WTC11 (cell line): Measurements from ENCODE around the gene DNAJB2. TPM values are rescaled to one million over a fixed set of nuclear protein-coding genes. Genes with fewer than 3 reads are reported as not detected.
"Not testable (repeated sequence)": the region's sequence is repeated elsewhere in the genome, so short reads cannot be mapped to it uniquely, and the experiment has no call there.

Experiments
- ATAC-seq: fragments of 200-7000 bp; cut with Tn5 transposase; 2 replicates; pipeline ENCODE4 v1.10.0; 2021; ENCODE audit warnings: mild to moderate bottlenecking, moderate library complexity
- CTCF ChIA-PET: fragments of 300-600 bp; sonication (Branson Sonifier 250); formaldehyde crosslinking; loops from one replicate; lab custom pipeline; 2021; ENCODE audit warnings: antibody characterized with exemption; lab: Charles Lee
- POLR2A ChIA-PET: fragments of 350-600 bp; sonication (Branson Sonifier 250); formaldehyde crosslinking; loops from one replicate; lab custom pipeline; 2021; ENCODE audit warnings: antibody characterized with exemption; lab: Charles Lee
- DNase-seq: peaks from one replicate; pipeline ENCODE4 v3.0.0; 2021; ENCODE audit warnings: low spot score
- H3K27ac Mint-ChIP-seq: 2 replicates; pipeline ENCODE4 v1.8.0; 2021; ENCODE audit warnings: mixed read lengths
- H3K27me3 Mint-ChIP-seq: 2 replicates; pipeline ENCODE4 v1.8.0; 2021; ENCODE audit warnings: low read depth, mild to moderate bottlenecking, moderate library complexity, mixed read lengths
- H3K36me3 Mint-ChIP-seq: 2 replicates; pipeline ENCODE4 v1.8.0; 2021; ENCODE audit warnings: mixed read lengths
- H3K4me1 Mint-ChIP-seq: 2 replicates; pipeline ENCODE4 v1.8.0; 2022; ENCODE audit warnings: mixed read lengths
- H3K4me3 Mint-ChIP-seq: 2 replicates; pipeline ENCODE4 v1.8.0; 2021; ENCODE audit warnings: mild to moderate bottlenecking, moderate library complexity, mixed read lengths
- H3K9me3 Mint-ChIP-seq: 2 replicates; pipeline ENCODE4 v1.8.0; 2021; ENCODE audit warnings: mixed read lengths
- AR ChIP-seq: fragments of 250-450 bp; sonication (Bioruptor Pico); IDR thresholded peaks from 2 replicates; pipeline ENCODE4 v1.9.0; 2021; ENCODE audit warnings: mild to moderate bottlenecking
- ATF2 ChIP-seq: sonication (generic); formaldehyde crosslinking; IDR thresholded peaks from 2 replicates; pipeline ENCODE4 v1.8.1; 2022; ENCODE audit warnings: low read depth, missing genetic modification reagents, borderline replicate concordance
- FOXP4 ChIP-seq: sonication (generic); formaldehyde crosslinking; IDR thresholded peaks from 2 replicates; pipeline ENCODE4 v1.8.0; 2022; ENCODE audit warnings: mild to moderate bottlenecking, missing genetic modification reagents
- GTF2I ChIP-seq: fragments of 250-450 bp; sonication (Bioruptor Pico); conservative IDR thresholded peaks from 2 replicates; pipeline ENCODE4 v1.4.0; 2021; ENCODE audit warnings: mild to moderate bottlenecking
- SMAD4 ChIP-seq: sonication (generic); formaldehyde crosslinking; IDR thresholded peaks from 2 replicates; pipeline ENCODE4 v1.8.0; 2022; ENCODE audit warnings: mild to moderate bottlenecking, missing genetic modification reagents
- SP1 ChIP-seq: sonication (generic); formaldehyde crosslinking; conservative IDR thresholded peaks from 2 replicates; pipeline ENCODE4 v1.8.1; 2022; ENCODE audit warnings: missing genetic modification reagents
- TP53 ChIP-seq: sonication (generic); formaldehyde crosslinking; IDR thresholded peaks from 2 replicates; pipeline ENCODE4 v1.8.1; 2023; ENCODE audit warnings: mild to moderate bottlenecking, missing genetic modification reagents
- ZNF138 ChIP-seq: sonication (generic); formaldehyde crosslinking; conservative IDR thresholded peaks from 2 replicates; pipeline ENCODE4 v1.8.1; 2022; ENCODE audit warnings: mild to moderate bottlenecking, moderate library complexity, missing genetic modification reagents
- ZNF219 ChIP-seq: sonication (generic); formaldehyde crosslinking; IDR thresholded peaks from 2 replicates; pipeline ENCODE4 v1.8.0; 2023; ENCODE audit warnings: missing genetic modification reagents, mild to moderate bottlenecking, borderline replicate concordance
- ZNF263 ChIP-seq: sonication (generic); formaldehyde crosslinking; IDR thresholded peaks from 2 replicates; pipeline ENCODE4 v1.8.1; 2022; ENCODE audit warnings: low read depth, mild to moderate bottlenecking, moderate library complexity, missing genetic modification reagents
- ZNF416 ChIP-seq: fragments of 250-450 bp; sonication (Bioruptor Pico); IDR thresholded peaks from 2 replicates; pipeline ENCODE4 v1.9.0; 2021; ENCODE audit warnings: mild to moderate bottlenecking, inconsistent platforms
- ZNF423 ChIP-seq: fragments of 250-450 bp; sonication (Bioruptor Pico); IDR thresholded peaks from 2 replicates; pipeline ENCODE4 v2.1.2; 2022; ENCODE audit warnings: mild to moderate bottlenecking, moderate library complexity
- total RNA-seq: library from RNA; stranded (reverse); gene quantifications from 3 replicates; pipeline ENCODE4 v1.2.3, GENCODE V29; 2021
- TF ChIP-seq, protein P1 (sequence below): sonication (generic); formaldehyde crosslinking; IDR thresholded peaks from 2 replicates; pipeline ENCODE4 v1.8.1; 2023; ENCODE audit warnings: mild to moderate bottlenecking, missing genetic modification reagents, borderline replicate concordance
- TF ChIP-seq, protein P2 (sequence below): sonication (generic); formaldehyde crosslinking; IDR thresholded peaks from 2 replicates; pipeline ENCODE4 v1.8.0; 2023; ENCODE audit warnings: mild to moderate bottlenecking, missing genetic modification reagents

The DNAJB2 gene
- total RNA-seq, 1 experiment from 2014 or later, result 36.1 TPM

DNA sequence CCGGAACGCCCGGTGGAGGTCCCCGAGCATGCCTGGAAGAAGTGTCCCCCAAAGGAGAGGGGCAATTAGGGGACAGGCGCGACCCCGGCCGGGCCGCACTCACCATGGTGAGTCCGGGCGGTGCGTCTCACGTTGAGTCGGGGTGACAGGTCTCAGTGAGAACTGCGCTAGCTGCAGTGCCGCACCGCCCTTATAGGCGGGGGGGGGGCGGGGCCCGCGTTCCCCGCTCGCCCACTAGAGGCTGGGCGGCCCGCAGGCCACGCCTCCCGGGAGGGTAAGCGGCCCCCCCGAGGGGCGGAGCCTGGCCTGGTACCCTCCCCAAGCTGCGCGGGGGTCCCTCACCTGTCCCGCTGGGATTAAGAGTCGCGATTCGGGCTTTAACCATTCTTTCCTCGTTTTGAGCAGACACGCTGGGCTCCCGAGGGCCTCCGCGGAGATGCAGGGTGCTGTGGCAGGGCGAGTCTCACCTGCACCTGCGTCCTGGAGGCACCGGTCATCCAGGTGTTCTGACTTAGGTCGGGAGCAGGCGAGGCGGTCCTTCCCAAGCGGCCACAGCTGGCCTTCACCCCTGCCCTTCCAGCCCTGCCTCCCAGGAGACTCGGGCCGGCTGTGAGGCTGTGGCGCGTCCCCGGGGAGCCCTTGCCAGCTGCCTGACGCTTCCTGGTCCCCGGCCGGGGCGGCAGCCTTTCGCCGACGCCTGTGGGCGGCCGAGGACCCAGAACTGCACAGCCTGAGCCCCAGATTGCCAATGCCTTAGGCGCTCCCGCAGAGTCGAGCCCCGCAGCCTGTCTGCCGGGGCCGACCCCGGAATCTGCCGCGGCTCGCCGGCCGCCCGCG is 25.2 kb upstream of the DNAJB2 start, which contains the start of gene TUBA4A:
TSS of gene TUBA4A (minus strand) at position 166 of the 837 bp plus-strand sequence. CDS start at position 106, 60 bp downstream.
- peak within 1 kb of the TSS; percentile 79 for H3K4me3 Mint-ChIP-seq
- H3K27me3 Mint-ChIP-seq, result peaks cover 69% of the 10 kb centered on the region
- peaks cover 25% of the 10 kb centered on the region for H3K4me1 Mint-ChIP-seq
- DNase-seq (peak; percentile 85), ATAC-seq (peak; percentile 81)
- H3K27ac Mint-ChIP-seq, result peak within 1 kb of the TSS; percentile 41; the same call in 1 of the 2 replicates
- peaks cover 19% of the 10 kb centered on the region; the same call in 1 of the 2 replicates for H3K36me3 Mint-ChIP-seq
- POLR2A ChIA-PET, result interaction anchor here (0.5 to 2.5 kb wide), 8 partner anchors 9 to 47 kb away, joined by 3 to 15 read pairs (median 8); partner anchors contain the start of genes ABCB6, DNAJB2, GLB1L and STK16
- 0 out of 2 replicates have a peak, but pooled peaks have one; percentile 52 for TF ChIP-seq ZNF138 (CRISPR knock-in tag)
- no peak for TF ChIP-seq AR
- no peak for TF ChIP-seq ZNF416 (CRISPR knock-in tag)
- TF ChIP-seq ZNF423 (CRISPR knock-in tag), result peak; percentile 32
- peak; percentile 93 for TF ChIP-seq SP1
- TF ChIP-seq TP53 (CRISPR knock-in tag), result peak; percentile 36; the same call in 1 of the 2 replicates
- no peak for TF ChIP-seq SMAD4
- TF ChIP-seq ZNF219 (CRISPR knock-in tag), result 0 out of 2 replicates have a peak, but pooled peaks have one; percentile 54
- CTCF ChIA-PET, result interaction anchor here (0.6 to 4.7 kb wide), 14 partner anchors 9 to 252 kb away, joined by 3 to 33 read pairs (median 4); partner anchors contain the start of genes DNAJB2, DNPEP, GLB1L and STK16
- no peaks in the 10 kb centered on the region for H3K9me3 Mint-ChIP-seq

DNA sequence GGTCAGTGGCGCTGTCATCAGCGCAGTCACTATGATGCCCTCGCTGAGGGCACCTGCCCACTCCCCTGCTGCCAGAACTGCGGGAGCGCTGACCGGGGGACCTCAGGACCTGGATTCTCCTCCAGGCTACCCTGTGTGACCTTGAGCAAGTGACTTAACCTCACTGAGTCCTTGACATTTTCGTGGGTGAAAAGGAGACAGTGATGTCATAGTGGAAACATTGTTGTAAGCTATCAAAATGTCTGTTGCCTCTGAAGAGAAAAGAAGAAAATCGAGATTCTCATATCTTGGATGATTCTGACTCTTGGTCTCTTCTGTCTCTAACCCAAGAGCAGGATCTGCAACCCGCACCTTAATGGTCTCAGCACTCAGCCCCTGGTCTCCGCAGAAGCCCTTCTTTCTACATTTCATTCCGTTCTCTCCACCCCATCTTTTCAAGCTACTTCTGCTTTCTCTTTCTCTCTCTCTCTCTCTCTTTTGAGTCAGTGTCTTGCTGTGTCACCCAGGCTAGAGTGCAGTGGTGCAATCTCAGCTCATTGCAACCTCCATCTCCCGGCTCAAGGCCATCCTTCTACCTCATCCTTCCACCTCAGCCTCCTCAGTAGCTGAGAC is 24.5 kb upstream of the DNAJB2 start:
- no peak for TF ChIP-seq FOXP4 (CRISPR knock-in tag)
- TF ChIP-seq ATF2 (CRISPR knock-in tag), result no peak
- TF ChIP-seq SMAD4, result no peak
- no peak for TF ChIP-seq ZNF219 (CRISPR knock-in tag)
- no peak for TF ChIP-seq ZNF263 (CRISPR knock-in tag)
- no peak for TF ChIP-seq GTF2I (CRISPR knock-in tag)
- TF ChIP-seq, protein P1, sequence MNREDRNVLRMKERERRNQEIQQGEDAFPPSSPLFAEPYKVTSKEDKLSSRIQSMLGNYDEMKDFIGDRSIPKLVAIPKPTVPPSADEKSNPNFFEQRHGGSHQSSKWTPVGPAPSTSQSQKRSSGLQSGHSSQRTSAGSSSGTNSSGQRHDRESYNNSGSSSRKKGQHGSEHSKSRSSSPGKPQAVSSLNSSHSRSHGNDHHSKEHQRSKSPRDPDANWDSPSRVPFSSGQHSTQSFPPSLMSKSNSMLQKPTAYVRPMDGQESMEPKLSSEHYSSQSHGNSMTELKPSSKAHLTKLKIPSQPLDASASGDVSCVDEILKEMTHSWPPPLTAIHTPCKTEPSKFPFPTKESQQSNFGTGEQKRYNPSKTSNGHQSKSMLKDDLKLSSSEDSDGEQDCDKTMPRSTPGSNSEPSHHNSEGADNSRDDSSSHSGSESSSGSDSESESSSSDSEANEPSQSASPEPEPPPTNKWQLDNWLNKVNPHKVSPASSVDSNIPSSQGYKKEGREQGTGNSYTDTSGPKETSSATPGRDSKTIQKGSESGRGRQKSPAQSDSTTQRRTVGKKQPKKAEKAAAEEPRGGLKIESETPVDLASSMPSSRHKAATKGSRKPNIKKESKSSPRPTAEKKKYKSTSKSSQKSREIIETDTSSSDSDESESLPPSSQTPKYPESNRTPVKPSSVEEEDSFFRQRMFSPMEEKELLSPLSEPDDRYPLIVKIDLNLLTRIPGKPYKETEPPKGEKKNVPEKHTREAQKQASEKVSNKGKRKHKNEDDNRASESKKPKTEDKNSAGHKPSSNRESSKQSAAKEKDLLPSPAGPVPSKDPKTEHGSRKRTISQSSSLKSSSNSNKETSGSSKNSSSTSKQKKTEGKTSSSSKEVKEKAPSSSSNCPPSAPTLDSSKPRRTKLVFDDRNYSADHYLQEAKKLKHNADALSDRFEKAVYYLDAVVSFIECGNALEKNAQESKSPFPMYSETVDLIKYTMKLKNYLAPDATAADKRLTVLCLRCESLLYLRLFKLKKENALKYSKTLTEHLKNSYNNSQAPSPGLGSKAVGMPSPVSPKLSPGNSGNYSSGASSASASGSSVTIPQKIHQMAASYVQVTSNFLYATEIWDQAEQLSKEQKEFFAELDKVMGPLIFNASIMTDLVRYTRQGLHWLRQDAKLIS (CRISPR knock-in tag), result no peak
- TF ChIP-seq, protein P2, sequence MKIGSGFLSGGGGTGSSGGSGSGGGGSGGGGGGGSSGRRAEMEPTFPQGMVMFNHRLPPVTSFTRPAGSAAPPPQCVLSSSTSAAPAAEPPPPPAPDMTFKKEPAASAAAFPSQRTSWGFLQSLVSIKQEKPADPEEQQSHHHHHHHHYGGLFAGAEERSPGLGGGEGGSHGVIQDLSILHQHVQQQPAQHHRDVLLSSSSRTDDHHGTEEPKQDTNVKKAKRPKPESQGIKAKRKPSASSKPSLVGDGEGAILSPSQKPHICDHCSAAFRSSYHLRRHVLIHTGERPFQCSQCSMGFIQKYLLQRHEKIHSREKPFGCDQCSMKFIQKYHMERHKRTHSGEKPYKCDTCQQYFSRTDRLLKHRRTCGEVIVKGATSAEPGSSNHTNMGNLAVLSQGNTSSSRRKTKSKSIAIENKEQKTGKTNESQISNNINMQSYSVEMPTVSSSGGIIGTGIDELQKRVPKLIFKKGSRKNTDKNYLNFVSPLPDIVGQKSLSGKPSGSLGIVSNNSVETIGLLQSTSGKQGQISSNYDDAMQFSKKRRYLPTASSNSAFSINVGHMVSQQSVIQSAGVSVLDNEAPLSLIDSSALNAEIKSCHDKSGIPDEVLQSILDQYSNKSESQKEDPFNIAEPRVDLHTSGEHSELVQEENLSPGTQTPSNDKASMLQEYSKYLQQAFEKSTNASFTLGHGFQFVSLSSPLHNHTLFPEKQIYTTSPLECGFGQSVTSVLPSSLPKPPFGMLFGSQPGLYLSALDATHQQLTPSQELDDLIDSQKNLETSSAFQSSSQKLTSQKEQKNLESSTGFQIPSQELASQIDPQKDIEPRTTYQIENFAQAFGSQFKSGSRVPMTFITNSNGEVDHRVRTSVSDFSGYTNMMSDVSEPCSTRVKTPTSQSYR (CRISPR knock-in tag), result no peak
- peaks cover 13% of the 10 kb centered on the region; the same call in 1 of the 2 replicates for H3K36me3 Mint-ChIP-seq
- peaks cover 18% of the 10 kb centered on the region for H3K4me1 Mint-ChIP-seq
- peaks cover 72% of the 10 kb centered on the region for H3K27me3 Mint-ChIP-seq
- no peaks in the 10 kb centered on the region for H3K9me3 Mint-ChIP-seq
- no peak for DNase-seq
- ATAC-seq, result no peak
- H3K27ac Mint-ChIP-seq, result no peak overlapping the region
- H3K4me3 Mint-ChIP-seq, result peak overlapping the region; percentile 77
- CTCF ChIA-PET, result interaction anchor here (1.1 to 4.7 kb wide), 4 partner anchors 10 to 225 kb away, joined by 4 to 33 read pairs (median 12); partner anchors contain the start of genes GLB1L and STK16
- POLR2A ChIA-PET, result interaction anchor here (1.0 to 2.5 kb wide), 5 partner anchors 10 to 36 kb away, joined by 3 to 15 read pairs (median 8); partner anchors contain the start of genes ABCB6, DNAJB2, GLB1L and STK16

- not testable (repeated sequence) for ATAC-seq, H3K27ac Mint-ChIP-seq, H3K4me3 Mint-ChIP-seq, H3K4me1 Mint-ChIP-seq, H3K9me3 Mint-ChIP-seq, DNase-seq, H3K36me3 Mint-ChIP-seq
- ChIA-PET CTCF (interaction anchor here (1.0 kb wide), 1 partner anchor 19 kb away, joined by 4 read pairs; the partner anchor contains the start of gene DNAJB2), POLR2A (interaction anchor here (1.2 kb wide), 1 partner anchor 41 kb away, joined by 5 read pairs; no protein-coding TSS in a partner anchor)
- H3K27me3 Mint-ChIP-seq, result peaks cover 75% of the 10 kb centered on the region
Measured at GRCh38 chr2:219258942-219259341, 20.2 kb upstream of the DNAJB2 start.
